ENCODE results near the gene SNN.

- TF ChIP-seq POLR2A (IDR thresholded peaks at IDR 0.05; ENCODE audit: low read depth, low read length) (no peak), CTCF (conservative IDR thresholded peaks at IDR 0.05; ENCODE audit: low read depth, low read length) (no peak), RAD21 (IDR thresholded peaks at IDR 0.05; ENCODE audit: low read length) (no peak), CEBPB (IDR thresholded peaks at IDR 0.05; ENCODE audit: low read depth, low read length) (no peak), MXI1 (IDR thresholded peaks at IDR 0.05; ENCODE audit: borderline replicate concordance, low read depth, low read length) (no peak), CHD1 (IDR thresholded peaks at IDR 0.05; ENCODE audit: low read depth, low read length) (no peak), MAZ (IDR thresholded peaks at IDR 0.05; ENCODE audit: borderline replicate concordance, low read depth, low read length) (no peak), MAFK (IDR thresholded peaks at IDR 0.05; ENCODE audit: low read depth, low read length) (no peak), USF2 (IDR thresholded peaks at IDR 0.05; ENCODE audit: low read depth, low read length) (no peak), ELK1 (IDR thresholded peaks at IDR 0.05; ENCODE audit: borderline replicate concordance, low read depth, low read length) (no peak), RFX5 (IDR thresholded peaks at IDR 0.05; ENCODE audit: low read depth, low read length) (no peak), NFE2L2 (IDR thresholded peaks at IDR 0.05; ENCODE audit: low read depth, low read length) (no peak), BHLHE40 (IDR thresholded peaks at IDR 0.05; ENCODE audit: low read depth, low read length) (no peak), FOS (IDR thresholded peaks at IDR 0.05; ENCODE audit: low read depth, low read length) (no peak)
Measured at GRCh38 chr16:11642765-11643116, 25.5 kb upstream of the SNN start.
